Stimulated activated CD4-positive, alpha-beta T cell treated with anti-CD3 and anti-CD28 coated beads, TNF-alpha, amount 100 ng/mL, for 48 hours (primary cell): ENCODE data around the gene NANOS1.

Experiments used
- DNase-seq, 3 donors: peaks; one replicate each; pipeline ENCODE4 v3.0.0-alpha.2; 2020; ENCODE audit warnings: low read depth in 3 of 3

NANOS1 gene

GRCh38 chr10:119029613-119030420 lies at the start of gene NANOS1:
TSS of gene NANOS1 (plus strand) at chr10:119029714. CDS start at chr10:119029802, 88 bp downstream.
- DNase-seq = peak in 1 of 3 donors; percentile 20

GRCh38 chr10:118980135-118980865 lies 49.2 kb upstream of the NANOS1 start:
- DNase-seq = no peak

GRCh38 chr10:118980870-118981269 lies 48.6 kb upstream of the NANOS1 start:
- DNase-seq = no peak

GRCh38 chr10:118981946-118982345 lies 47.6 kb upstream of the NANOS1 start:
- no peak for DNase-seq

- DNase-seq = no peak
These were observed 47.1 kb upstream of the NANOS1 start for GRCh38 chr10:118982366-118982765.

- DNase-seq = no peak
These were observed 46.3 kb upstream of the NANOS1 start for GRCh38 chr10:118983263-118983662.

- no peak for DNase-seq
These were observed 43.9 kb upstream of the NANOS1 start for GRCh38 chr10:118985576-118985975.

GRCh38 chr10:118986815-118987790 lies 42.4 kb upstream of the NANOS1 start:
- DNase-seq = no peak

- DNase-seq = no peak
These were observed 39.2 kb upstream of the NANOS1 start for GRCh38 chr10:118990326-118990725.

GRCh38 chr10:118992496-118992895 lies 37.0 kb upstream of the NANOS1 start:
- no peak for DNase-seq

- no peak for DNase-seq
These were observed 36.3 kb upstream of the NANOS1 start for GRCh38 chr10:118993214-118993613.

- DNase-seq = no peak
These were observed 35.2 kb upstream of the NANOS1 start for GRCh38 chr10:118994321-118994720.

- no peak for DNase-seq
These were observed 33.8 kb upstream of the NANOS1 start for GRCh38 chr10:118995739-118996138.

GRCh38 chr10:118997379-118997778 lies 32.1 kb upstream of the NANOS1 start:
- no peak for DNase-seq

- no peak for DNase-seq
These were observed 31.3 kb upstream of the NANOS1 start for GRCh38 chr10:118998183-118998582.

- DNase-seq = no peak
These were observed 27.6 kb upstream of the NANOS1 start for GRCh38 chr10:119001717-119002500.

GRCh38 chr10:119003572-119004289 lies 25.8 kb upstream of the NANOS1 start:
- DNase-seq = no peak

GRCh38 chr10:119005362-119006043 lies 24.0 kb upstream of the NANOS1 start:
- DNase-seq = no peak

- no peak for DNase-seq
These were observed 22.9 kb upstream of the NANOS1 start for GRCh38 chr10:119006451-119007210.
